Muscle of leg (tissue), 11 donors: ENCODE measurements around the gene CCDC28B. TPM values are rescaled to one million over a fixed set of nuclear protein-coding genes. Genes with fewer than 3 reads are reported as not detected.

Experiments used
- DNase-seq: peaks from one replicate; pipeline ENCODE4 v3.0.0; 2013
- H3K27ac ChIP-seq: one replicate; pipeline ENCODE4 v1.5.1; 2013; ENCODE audit warnings: mild to moderate bottlenecking, low read length, control low read depth
- H3K27me3 ChIP-seq: one replicate; pipeline ENCODE4 v1.6.1; 2013; ENCODE audit warnings: low read length; ENCODE audit not compliant: control insufficient read depth, insufficient read depth
- H3K36me3 ChIP-seq: one replicate; pipeline ENCODE4 v1.6.1; 2013; ENCODE audit warnings: low read length; ENCODE audit not compliant: control insufficient read depth, insufficient read depth
- H3K4me1 ChIP-seq: one replicate; pipeline ENCODE4 v1.6.1; 2013; ENCODE audit warnings: low read length; ENCODE audit not compliant: control insufficient read depth, insufficient read depth
- H3K4me3 ChIP-seq: one replicate; pipeline ENCODE4 v1.5.1; 2013; ENCODE audit warnings: low read length, control low read depth
- H3K9me3 ChIP-seq: replicated peaks from 2 replicates; pipeline ENCODE4 v1.6.1; 2013; ENCODE audit warnings: low read depth, low read length; ENCODE audit not compliant: control insufficient read depth
- WGBS: methylation state at CpG from one replicate; pipeline ENCODE4 v1.1.5; 2013; ENCODE audit warnings: missing lambda C conversion rate; ENCODE audit not compliant: insufficient coverage; 5-methylcytosine and 5-hydroxymethylcytosine counted together
- polyA plus RNA-seq, 8 donors: library from polyadenylated mRNA; unstranded; fragments of 120-200 nt; gene quantifications; one replicate each; pipeline versions ENCODE4 v1.2.1 to v1.2.3, GENCODE V29; 2013; ENCODE audit warnings: inconsistent platforms in 1 of 8, low replicate concordance in 1 of 8; ENCODE audit not compliant: insufficient read length in 8 of 8, insufficient read depth in 1 of 8
- total RNA-seq: library from RNA; stranded (reverse); fragments of 120-200 nt; gene quantifications from one replicate; pipeline ENCODE4 v1.2.4, GENCODE V29; 2013

CCDC28B gene
- total and polyA plus RNA-seq, 9 donors, result 31.9 to 70.0 (median 46.8) TPM

GRCh38 chr1:32199717-32200072 is 700 bp upstream of the CCDC28B start:
- DNase-seq, result peak; percentile 82
- Histone ChIP-seq H3K27me3 (no peaks in the 10 kb centered on the region), H3K36me3 (peaks cover 49% of the 10 kb centered on the region), H3K27ac (peak overlapping the region; percentile 97), H3K9me3 (no peaks in the 10 kb centered on the region), H3K4me1 (peaks cover 44% of the 10 kb centered on the region), H3K4me3 (peak overlapping the region; percentile 68)
- WGBS, result 41% methylated on average over 3 of the region's 6 CpGs

- DNase-seq, result peak; percentile 91
- Histone ChIP-seq H3K9me3 (no peaks in the 10 kb centered on the region), H3K36me3 (peaks cover 34% of the 10 kb centered on the region), H3K27ac (peak overlapping the region; percentile 97), H3K4me1 (peaks cover 57% of the 10 kb centered on the region), H3K27me3 (no peaks in the 10 kb centered on the region), H3K4me3 (peak overlapping the region; percentile 68)
- 2% methylated on average over 14 of the region's 26 CpGs for WGBS
Observed at GRCh38 chr1:32201011-32201855, 838 bp downstream of the CCDC28B start.

GRCh38 chr1:32204943-32205361 is 4.6 kb downstream of the CCDC28B start:
- no peak overlapping the region for H3K27ac ChIP-seq

GRCh38 chr1:32205401-32206370 is 5.3 kb downstream of the CCDC28B start, which contains the start of gene IQCC:
TSS of gene IQCC (plus strand) at chr1:32205671. CDS start at chr1:32205682, 11 bp downstream.
- peak within 1 kb of the TSS; percentile 67 for H3K27ac ChIP-seq
- no peaks in the 10 kb centered on the region for H3K9me3 ChIP-seq
- peak within 1 kb of the TSS; percentile 90 for H3K4me3 ChIP-seq
- peak; percentile 91 for DNase-seq
- WGBS, result under 1% methylated on average over 56 of the region's 77 CpGs
- H3K27me3 ChIP-seq, result no peaks in the 10 kb centered on the region
- peaks cover 44% of the 10 kb centered on the region for H3K4me1 ChIP-seq
- H3K36me3 ChIP-seq, result peaks cover 22% of the 10 kb centered on the region

More at GRCh38 chr1:32204943-32205361, 4.6 kb downstream of the CCDC28B start:
- Histone ChIP-seq H3K27me3 (no peaks in the 10 kb centered on the region), H3K36me3 (peaks cover 22% of the 10 kb centered on the region), H3K4me3 (peak overlapping the region; percentile 90), H3K9me3 (no peaks in the 10 kb centered on the region), H3K4me1 (peaks cover 48% of the 10 kb centered on the region)
- 29% methylated on average over 10 of the region's 26 CpGs for WGBS
- DNase-seq, result no peak

GRCh38 chr1:32208469-32208868 is 8.1 kb downstream of the CCDC28B start:
- peaks cover 27% of the 10 kb centered on the region for H3K36me3 ChIP-seq
- no peaks in the 10 kb centered on the region for H3K27me3 ChIP-seq
- H3K4me1 ChIP-seq, result peaks cover 31% of the 10 kb centered on the region
- DNase-seq, result no peak
- WGBS, result 98% methylated on average over 6 of the region's 6 CpGs
- H3K9me3 ChIP-seq, result no peaks in the 10 kb centered on the region
- peak overlapping the region; percentile 62 for H3K27ac ChIP-seq
- H3K4me3 ChIP-seq, result no peak overlapping the region

- H3K27me3 ChIP-seq, result no peaks in the 10 kb centered on the region
- peak within 1 kb of the TSS; percentile 62 for H3K27ac ChIP-seq
- peak; percentile 78 for DNase-seq
- H3K36me3 ChIP-seq, result peaks cover 26% of the 10 kb centered on the region
- no peaks in the 10 kb centered on the region for H3K9me3 ChIP-seq
- peaks cover 31% of the 10 kb centered on the region for H3K4me1 ChIP-seq
- WGBS, result 85% methylated on average over 4 of the region's 5 CpGs
- no peak within 1 kb of the TSS for H3K4me3 ChIP-seq
Observed at GRCh38 chr1:32208891-32209328, 8.5 kb downstream of the CCDC28B start, which contains the start of gene DCDC2B. TSS of gene DCDC2B (plus strand) at chr1:32209089. CDS start at chr1:32209094, 5 bp downstream.

- H3K9me3 ChIP-seq, result no peaks in the 10 kb centered on the region
- H3K27me3 ChIP-seq, result no peaks in the 10 kb centered on the region
- no peak overlapping the region for H3K27ac ChIP-seq
- peaks cover 61% of the 10 kb centered on the region for H3K36me3 ChIP-seq
- peaks cover 5% of the 10 kb centered on the region for H3K4me1 ChIP-seq
- DNase-seq, result peak; percentile 66
- H3K4me3 ChIP-seq, result no peak overlapping the region
- 17% methylated on average over 1 of the region's 10 CpGs for WGBS
Observed at GRCh38 chr1:32215629-32216480, 15.5 kb downstream of the CCDC28B start.

- no peaks in the 10 kb centered on the region for H3K27me3 ChIP-seq
- no peak overlapping the region for H3K4me3 ChIP-seq
- peaks cover 64% of the 10 kb centered on the region for H3K36me3 ChIP-seq
- H3K27ac ChIP-seq, result no peak overlapping the region
- peaks cover 13% of the 10 kb centered on the region for H3K4me1 ChIP-seq
- no peaks in the 10 kb centered on the region for H3K9me3 ChIP-seq
- 87% methylated on average over 3 of the region's 5 CpGs for WGBS
- no peak for DNase-seq
Observed at GRCh38 chr1:32216566-32216965, 16.2 kb downstream of the CCDC28B start.

- Histone ChIP-seq H3K27me3 (no peaks in the 10 kb centered on the region), H3K4me1 (peaks cover 26% of the 10 kb centered on the region), H3K9me3 (no peaks in the 10 kb centered on the region), H3K36me3 (peaks cover 62% of the 10 kb centered on the region), H3K27ac (no peak overlapping the region), H3K4me3 (no peak overlapping the region)
- DNase-seq, result no peak
- no CpG with 5 or more reads among the region's 7 CpGs for WGBS
Observed at GRCh38 chr1:32219022-32219421, 18.6 kb downstream of the CCDC28B start.
